Hematopoietic multipotent progenitor cell treated with erythropoietin and hydrocortisone succinate and interleukin-3 and kit ligand, for 15 days (in vitro differentiated cells): Measurements from ENCODE around the gene ZNF521.

Source experiments
- DNase-seq: peaks from one replicate; pipeline ENCODE4 v3.0.0-alpha.2; 2015; ENCODE audit warnings: low spot score

ZNF521 gene

GRCh38 chr18:25167612-25168410 lies 184.2 kb downstream of the ZNF521 start:
- DNase-seq: no peak

GRCh38 chr18:25166113-25166512 lies 185.9 kb downstream of the ZNF521 start:
- DNase-seq: no peak

- no peak for DNase-seq
Measured at GRCh38 chr18:25164848-25165811, 186.8 kb downstream of the ZNF521 start.

- no peak for DNase-seq
Measured at GRCh38 chr18:25164211-25164847, 187.6 kb downstream of the ZNF521 start.

GRCh38 chr18:25153426-25153825 lies 198.5 kb downstream of the ZNF521 start:
- DNase-seq: no peak

- no peak for DNase-seq
Measured at GRCh38 chr18:25147877-25148488, 204.0 kb downstream of the ZNF521 start.

GRCh38 chr18:25146512-25146910 lies 205.5 kb downstream of the ZNF521 start:
- no peak for DNase-seq

GRCh38 chr18:25145731-25146511 lies 206.0 kb downstream of the ZNF521 start:
- no peak for DNase-seq

- DNase-seq: no peak
Measured at GRCh38 chr18:25144820-25145219, 207.1 kb downstream of the ZNF521 start.

- no peak for DNase-seq
Measured at GRCh38 chr18:25141886-25142285, 210.1 kb downstream of the ZNF521 start.

- no peak for DNase-seq
Measured at GRCh38 chr18:25141399-25141798, 210.6 kb downstream of the ZNF521 start.

- no peak for DNase-seq
Measured at GRCh38 chr18:25140962-25141308, 211.0 kb downstream of the ZNF521 start.

GRCh38 chr18:25140124-25140961 lies 211.6 kb downstream of the ZNF521 start:
- no peak for DNase-seq

GRCh38 chr18:25137197-25137472 lies 214.8 kb downstream of the ZNF521 start:
- DNase-seq: no peak

GRCh38 chr18:25136416-25137196 lies 215.4 kb downstream of the ZNF521 start:
- DNase-seq: no peak

- DNase-seq: no peak
Measured at GRCh38 chr18:25134861-25135260, 217.1 kb downstream of the ZNF521 start.

GRCh38 chr18:25133879-25134278 lies 218.1 kb downstream of the ZNF521 start:
- no peak for DNase-seq

GRCh38 chr18:25132786-25133496 lies 219.0 kb downstream of the ZNF521 start:
- no peak for DNase-seq

GRCh38 chr18:25126751-25127150 lies 225.2 kb downstream of the ZNF521 start:
- no peak for DNase-seq
